SK-N-SH treated with all-trans-retinoic acid at 6 μM for 48 hours (cell line): ENCODE measurements around the gene ZNF892.

ENCODE experiments used
- ATAC-seq: fragments of 200-7000 bp; cut with Tn5 transposase; 3 replicates; pipeline ENCODE4 v1.9.1; 2020; ENCODE audit warnings: mild to moderate bottlenecking, moderate library complexity
- ARNTL ChIP-seq: fragments of 450-650 bp; formaldehyde crosslinking; IDR thresholded peaks from 2 replicates; pipeline ENCODE4 v1.5.0; 2020; ENCODE audit warnings: low read depth, mild to moderate bottlenecking, moderate library complexity, borderline replicate concordance
- BACH2 ChIP-seq: fragments of 250-450 bp; sonication (Bioruptor Pico); IDR thresholded peaks from 2 replicates; pipeline ENCODE4 v1.9.0; 2021; ENCODE audit warnings: mild to moderate bottlenecking, borderline replicate concordance
- CREB5 ChIP-seq: fragments of 250-450 bp; sonication (Bioruptor Pico); IDR thresholded peaks from 2 replicates; pipeline ENCODE4 v1.5.1; 2020; ENCODE audit warnings: low read depth, mild to moderate bottlenecking, moderate library complexity
- CSDC2 ChIP-seq: fragments of 250-450 bp; sonication (Bioruptor Pico); IDR thresholded peaks from 2 replicates; pipeline ENCODE4 v1.5.0; 2020; ENCODE audit warnings: mild to moderate bottlenecking, moderate library complexity
- CSRNP3 ChIP-seq: fragments of 250-450 bp; sonication (Bioruptor Pico); IDR thresholded peaks from 2 replicates; pipeline ENCODE4 v1.5.1; 2021; ENCODE audit warnings: mild to moderate bottlenecking, moderate library complexity
- ESRRG ChIP-seq: fragments of 250-450 bp; sonication (Bioruptor Pico); IDR thresholded peaks from 2 replicates; pipeline ENCODE4 v1.6.1; 2021; ENCODE audit warnings: mild to moderate bottlenecking
- GLIS3 ChIP-seq: fragments of 250-450 bp; sonication (Bioruptor Pico); IDR thresholded peaks from 2 replicates; pipeline ENCODE4 v1.5.0; 2020; ENCODE audit warnings: mild to moderate bottlenecking, moderate library complexity
- ISL1 ChIP-seq: fragments of 250-450 bp; sonication (Bioruptor Pico); IDR thresholded peaks from 2 replicates; pipeline ENCODE4 v2.1.2; 2022; ENCODE audit warnings: mild to moderate bottlenecking, moderate library complexity
- OSR1 ChIP-seq: fragments of 250-450 bp; sonication (Bioruptor Pico); IDR thresholded peaks from 2 replicates; pipeline ENCODE4 v1.8.0; 2022; ENCODE audit warnings: moderate library complexity, mild to moderate bottlenecking, inconsistent platforms
- PATZ1 ChIP-seq: fragments of 250-450 bp; sonication (Bioruptor Pico); IDR thresholded peaks from 2 replicates; pipeline ENCODE4 v1.8.0; 2020; ENCODE audit warnings: mild to moderate bottlenecking, moderate library complexity, borderline replicate concordance
- POU6F1 ChIP-seq: fragments of 250-450 bp; sonication (Bioruptor Pico); IDR thresholded peaks from 2 replicates; pipeline ENCODE4 v1.8.0; 2021; ENCODE audit warnings: low read depth, mild to moderate bottlenecking, moderate library complexity, borderline replicate concordance
- PPARA ChIP-seq: fragments of 250-450 bp; sonication (Bioruptor Pico); IDR thresholded peaks from 2 replicates; pipeline ENCODE4 v1.5.0; 2020; ENCODE audit warnings: mild to moderate bottlenecking, borderline replicate concordance
- RARB ChIP-seq: fragments of 250-450 bp; sonication (Bioruptor Pico); IDR thresholded peaks from 2 replicates; pipeline ENCODE4 v1.8.0; 2021; ENCODE audit warnings: mild to moderate bottlenecking, moderate library complexity
- SNAI2 ChIP-seq: fragments of 250-450 bp; sonication (Bioruptor Pico); IDR thresholded peaks from 2 replicates; pipeline ENCODE4 v1.5.0; 2020; ENCODE audit warnings: mild to moderate bottlenecking, moderate library complexity
- TCF4 ChIP-seq: fragments of 250-450 bp; sonication (Bioruptor Pico); IDR thresholded peaks from 2 replicates; pipeline ENCODE4 v1.8.0; 2021; ENCODE audit warnings: mild to moderate bottlenecking, moderate library complexity, borderline replicate concordance
- TOX ChIP-seq: fragments of 250-450 bp; sonication (Bioruptor Pico); IDR thresholded peaks from 2 replicates; pipeline ENCODE4 v1.8.0; 2021; ENCODE audit warnings: mild to moderate bottlenecking, moderate library complexity, borderline replicate concordance
- TSHZ2 ChIP-seq: fragments of 250-450 bp; sonication (Bioruptor Pico); IDR thresholded peaks from 2 replicates; pipeline ENCODE4 v1.5.0; 2020; ENCODE audit warnings: mild to moderate bottlenecking, moderate library complexity
- ZC3H10 ChIP-seq: fragments of 250-450 bp; sonication (Bioruptor Pico); IDR thresholded peaks from 2 replicates; pipeline ENCODE4 v1.5.1; 2021; ENCODE audit warnings: mild to moderate bottlenecking, moderate library complexity
- ZFP3 ChIP-seq: fragments of 250-450 bp; sonication (Bioruptor Pico); IDR thresholded peaks from 2 replicates; pipeline ENCODE4 v1.5.0; 2020; ENCODE audit warnings: mild to moderate bottlenecking, moderate library complexity
- ZFP30 ChIP-seq: fragments of 450-650 bp; formaldehyde crosslinking; IDR thresholded peaks from 2 replicates; pipeline ENCODE4 v1.5.0; 2022; ENCODE audit warnings: mild to moderate bottlenecking, moderate library complexity
- ZNF565 ChIP-seq: fragments of 450-650 bp; formaldehyde crosslinking; conservative IDR thresholded peaks from 2 replicates; pipeline ENCODE4 v1.5.0; 2020; ENCODE audit warnings: low read depth, mild to moderate bottlenecking, moderate library complexity
- ZNF70 ChIP-seq: fragments of 450-650 bp; formaldehyde crosslinking; IDR thresholded peaks from 2 replicates; pipeline ENCODE4 v1.5.0; 2020; ENCODE audit warnings: mild to moderate bottlenecking, moderate library complexity
- ZNF8 ChIP-seq: fragments of 450-650 bp; formaldehyde crosslinking; IDR thresholded peaks from 2 replicates; pipeline ENCODE4 v1.5.0; 2020; ENCODE audit warnings: mild to moderate bottlenecking, moderate library complexity

ZNF892 gene

GRCh38 chr2:95181774-95182173, 25.5 kb upstream of the ZNF892 start:
- ATAC-seq, result no peak
- no peak for TF ChIP-seq ZFP3
- no peak for TF ChIP-seq ZC3H10 (CRISPR knock-in tag)
- no peak for TF ChIP-seq ZNF70 (CRISPR knock-in tag)
- TF ChIP-seq CSRNP3 (CRISPR knock-in tag), result no peak
- TF ChIP-seq SNAI2 (CRISPR knock-in tag), result no peak
- TF ChIP-seq ESRRG, result no peak
- no peak for TF ChIP-seq CSDC2
- no peak for TF ChIP-seq TOX (CRISPR knock-in tag)
- no peak for TF ChIP-seq ZNF8
- TF ChIP-seq ARNTL, result no peak
- TF ChIP-seq ZFP30, result no peak
- no peak for TF ChIP-seq POU6F1 (CRISPR knock-in tag)
- TF ChIP-seq ZNF565 (CRISPR knock-in tag), result no peak
- TF ChIP-seq PPARA (CRISPR knock-in tag), result no peak
- no peak for TF ChIP-seq TCF4 (CRISPR knock-in tag)
- TF ChIP-seq OSR1 (CRISPR knock-in tag), result no peak
- TF ChIP-seq PATZ1 (CRISPR knock-in tag), result no peak
- no peak for TF ChIP-seq BACH2 (CRISPR knock-in tag)
- no peak for TF ChIP-seq ISL1
- TF ChIP-seq CREB5 (CRISPR knock-in tag), result no peak

- ATAC-seq, result no peak
- TF ChIP-seq CREB5 (CRISPR knock-in tag) (no peak), ZNF565 (CRISPR knock-in tag) (no peak), ZC3H10 (CRISPR knock-in tag) (no peak), TOX (CRISPR knock-in tag) (no peak), RARB (CRISPR knock-in tag) (no peak), SNAI2 (CRISPR knock-in tag) (no peak), ISL1 (no peak), ESRRG (no peak), TSHZ2 (CRISPR knock-in tag) (no peak), PATZ1 (CRISPR knock-in tag) (no peak), CSDC2 (no peak), ZFP30 (no peak), CSRNP3 (CRISPR knock-in tag) (no peak), BACH2 (CRISPR knock-in tag) (no peak), GLIS3 (CRISPR knock-in tag) (no peak), TCF4 (CRISPR knock-in tag) (no peak), OSR1 (CRISPR knock-in tag) (no peak)
- TF ChIP-seq, all 23 proteins: peak for 0
Observed at GRCh38 chr2:95185197-95185596, 22.1 kb upstream of the ZNF892 start.
